Suppressor macrophage (primary cell): ENCODE measurements around the gene RPS17.

ENCODE experiments used
- DNase-seq, 4 experiments: peaks; one replicate each; pipeline ENCODE4 v3.0.0-alpha.2; 2020 to 2022
- total RNA-seq, 17 experiments: gene quantifications; one replicate each; lab custom pipeline; 2026; ENCODE audit warnings: mixed read lengths in 6 of 17, inconsistent platforms in 3 of 17; lab: John Stamatoyannopoulos, UW

RPS17 gene
- 1.5 to 7.6 (median 3.0) reads per million in 17 experiments for total RNA-seq

GRCh38 chr15:82540055-82540983 lies at the start of gene RPS17:
Gene RPS17 (minus strand): TSS chr15:82540457. CDS start chr15:82540428, 29 bp downstream.
- DNase-seq: peak; percentile 98 to 99 (median 98)

DNA sequence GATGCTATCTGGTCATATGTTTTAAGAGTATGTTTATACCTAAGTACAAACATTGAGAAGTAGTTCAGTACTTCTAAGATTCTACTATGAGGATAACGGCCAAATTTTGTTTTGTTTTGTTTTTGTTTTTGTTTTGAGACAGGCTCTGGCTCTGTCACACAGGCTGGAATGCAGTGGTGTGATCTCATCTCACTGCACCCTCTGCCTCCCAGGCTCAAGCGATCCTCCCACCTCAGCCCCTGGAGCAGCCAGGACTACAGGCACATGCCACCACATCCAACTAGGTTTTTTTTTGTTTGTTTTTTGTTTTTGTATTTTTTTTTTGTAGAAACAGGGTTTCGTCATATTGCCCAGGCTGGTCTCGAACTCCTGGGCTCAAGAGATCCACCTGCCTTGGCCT lies 47.5 kb upstream of the RPS17 start:
- no peak for DNase-seq

DNA sequence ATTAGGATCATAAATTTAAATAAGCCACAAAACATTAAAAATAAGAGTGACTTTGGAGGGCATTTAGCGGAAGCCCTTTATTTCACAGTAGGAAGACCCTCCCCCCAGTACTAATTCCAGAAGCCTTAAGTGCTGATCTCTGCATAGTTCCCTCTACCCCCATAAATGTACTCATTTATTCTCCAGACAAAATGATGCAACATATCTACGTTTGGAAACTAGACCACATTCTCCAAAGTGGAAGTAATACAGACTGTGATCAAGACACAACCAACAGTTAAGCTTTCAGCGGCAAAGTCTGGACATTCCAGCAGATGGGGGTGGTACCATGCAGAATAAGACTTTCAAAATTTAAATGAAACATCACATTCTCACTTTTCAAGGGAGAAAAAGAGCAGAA lies 44.8 kb upstream of the RPS17 start:
- peak in 3 of 4 experiments; percentile 19 to 45 (median 26) for DNase-seq

DNA sequence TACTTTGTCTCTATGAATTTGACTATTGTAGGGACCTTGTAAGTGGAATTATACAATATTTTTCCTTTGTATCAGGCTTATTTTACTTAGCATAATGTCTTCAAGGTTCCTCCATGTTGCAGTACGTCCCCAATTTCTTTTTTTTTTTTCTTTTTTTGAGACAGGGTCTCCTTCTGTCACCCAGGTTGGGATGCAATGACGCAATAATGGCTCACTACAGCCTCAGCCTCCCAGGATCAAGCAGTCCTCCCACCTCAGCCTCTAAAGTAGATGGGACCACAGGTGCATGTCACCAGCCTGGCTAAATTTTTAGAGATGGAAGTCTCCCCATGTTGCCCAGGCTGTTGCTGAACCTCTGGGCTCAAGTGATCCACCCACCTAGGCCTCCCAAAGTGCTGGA lies 40.5 kb upstream of the RPS17 start:
- DNase-seq: no peak

DNA sequence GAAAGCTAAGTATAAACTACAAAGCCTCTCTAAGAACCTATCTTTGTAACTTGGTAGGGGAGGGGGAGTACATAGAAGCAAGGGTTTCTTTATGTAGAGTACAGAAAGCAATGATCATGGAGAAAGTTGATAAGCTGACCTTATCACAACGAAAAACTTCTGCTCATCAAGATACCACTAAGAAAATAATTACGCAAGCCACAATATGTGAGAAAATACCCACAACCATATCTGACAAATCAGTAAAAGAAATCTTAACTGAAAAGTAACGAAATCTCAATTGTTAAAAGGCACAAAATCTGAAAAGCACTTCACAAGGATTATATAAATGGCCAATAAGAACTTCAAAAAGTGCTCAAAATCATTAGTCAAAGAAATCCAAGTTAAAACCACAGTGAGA lies 35.1 kb upstream of the RPS17 start:
- no peak for DNase-seq

GRCh38 chr15:82572986-82573385 lies 32.7 kb upstream of the RPS17 start:
- no peak for DNase-seq

DNA sequence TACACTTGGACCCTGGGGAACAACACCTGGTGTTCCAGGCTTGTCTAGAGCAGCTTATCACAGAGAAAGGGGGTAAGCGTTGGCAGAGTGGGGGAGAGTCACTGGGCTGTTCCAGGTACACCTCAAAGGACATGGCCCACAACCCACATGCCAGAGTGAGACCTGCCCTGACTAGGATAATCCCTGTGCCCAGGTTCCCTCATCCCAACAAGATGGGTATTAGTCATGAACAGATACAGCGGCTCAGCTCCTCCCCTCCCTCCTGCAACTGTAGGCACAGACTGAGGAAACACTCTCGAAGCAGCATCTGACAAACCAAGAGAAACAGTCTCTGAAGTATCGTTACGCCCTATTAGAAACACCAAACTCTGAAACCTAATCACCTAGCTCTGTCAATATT lies 32.1 kb upstream of the RPS17 start:
- no peak for DNase-seq

DNA sequence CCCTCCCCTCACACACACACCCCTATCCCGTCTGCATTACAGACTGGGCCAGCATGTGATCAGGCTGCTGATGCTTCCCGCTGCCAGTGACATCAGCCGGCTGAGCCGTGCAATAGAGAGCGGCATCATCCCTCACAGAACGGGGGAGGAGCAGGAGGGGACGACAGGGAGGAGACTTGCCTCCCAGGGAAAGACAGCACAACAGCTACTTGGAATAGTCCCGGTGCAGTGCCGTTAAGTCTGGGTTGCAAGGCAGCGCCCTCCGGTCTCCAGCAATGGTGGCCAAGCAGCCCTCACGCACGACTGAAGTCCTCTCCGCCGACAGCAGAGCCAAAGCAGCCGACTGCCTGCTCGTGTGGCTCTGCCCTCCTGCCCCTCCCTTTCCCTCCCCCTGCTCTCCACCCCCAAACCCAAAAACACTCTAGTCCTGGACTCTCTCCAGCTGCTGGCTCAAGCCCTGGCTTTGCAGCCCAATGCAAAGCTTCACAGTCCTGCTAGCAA lies 31.5 kb upstream of the RPS17 start:
- peak; percentile 59 to 73 (median 68) for DNase-seq

- DNase-seq: peak in 2 of 4 experiments; percentile 13 to 18
These were observed 30.7 kb upstream of the RPS17 start for GRCh38 chr15:82570721-82571508.

GRCh38 chr15:82569834-82570233 lies 29.6 kb upstream of the RPS17 start:
- DNase-seq: no peak

DNA sequence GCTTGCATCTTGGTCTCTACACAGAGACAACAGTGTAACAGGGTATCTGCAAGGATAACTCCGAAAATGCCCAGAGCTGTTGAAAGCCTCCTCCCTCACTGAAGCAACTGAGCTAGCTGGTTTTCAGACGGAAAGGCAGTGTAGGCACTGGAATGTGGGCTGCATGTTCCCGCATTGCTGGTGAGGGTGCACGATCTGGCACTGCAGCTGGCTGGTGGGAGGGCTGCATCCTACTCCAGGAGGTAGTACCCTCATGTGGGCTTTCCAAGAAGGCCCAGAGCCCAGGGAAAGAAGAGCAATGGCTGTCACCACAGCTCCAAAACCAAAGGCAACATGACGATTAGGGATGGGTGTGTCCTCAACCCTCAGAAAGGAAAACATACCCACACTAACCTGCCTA lies 28.7 kb upstream of the RPS17 start:
- DNase-seq: no peak

- no peak for DNase-seq
These were observed 27.4 kb upstream of the RPS17 start for GRCh38 chr15:82567661-82568060.

- DNase-seq: no peak
These were observed 26.4 kb upstream of the RPS17 start for GRCh38 chr15:82566690-82567089.

DNA sequence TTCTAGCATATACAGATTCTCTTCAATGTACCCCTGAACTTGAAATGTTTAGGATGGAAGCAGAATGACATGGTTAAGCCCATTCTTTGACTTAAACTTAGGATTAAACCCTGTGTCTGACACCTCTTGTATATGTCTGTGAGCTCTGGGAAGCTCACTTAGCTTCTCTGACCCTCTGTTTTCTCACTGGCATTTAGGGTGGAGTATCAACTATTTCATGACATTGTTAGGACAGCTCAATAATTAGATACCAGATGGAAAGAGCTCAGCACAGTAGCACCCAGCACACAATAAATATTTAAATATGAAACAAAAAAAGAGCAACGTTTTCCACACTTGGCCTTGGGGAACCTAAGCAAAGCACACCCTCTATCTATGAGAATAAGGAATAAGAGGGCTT lies 18.2 kb upstream of the RPS17 start:
- no peak for DNase-seq

DNA sequence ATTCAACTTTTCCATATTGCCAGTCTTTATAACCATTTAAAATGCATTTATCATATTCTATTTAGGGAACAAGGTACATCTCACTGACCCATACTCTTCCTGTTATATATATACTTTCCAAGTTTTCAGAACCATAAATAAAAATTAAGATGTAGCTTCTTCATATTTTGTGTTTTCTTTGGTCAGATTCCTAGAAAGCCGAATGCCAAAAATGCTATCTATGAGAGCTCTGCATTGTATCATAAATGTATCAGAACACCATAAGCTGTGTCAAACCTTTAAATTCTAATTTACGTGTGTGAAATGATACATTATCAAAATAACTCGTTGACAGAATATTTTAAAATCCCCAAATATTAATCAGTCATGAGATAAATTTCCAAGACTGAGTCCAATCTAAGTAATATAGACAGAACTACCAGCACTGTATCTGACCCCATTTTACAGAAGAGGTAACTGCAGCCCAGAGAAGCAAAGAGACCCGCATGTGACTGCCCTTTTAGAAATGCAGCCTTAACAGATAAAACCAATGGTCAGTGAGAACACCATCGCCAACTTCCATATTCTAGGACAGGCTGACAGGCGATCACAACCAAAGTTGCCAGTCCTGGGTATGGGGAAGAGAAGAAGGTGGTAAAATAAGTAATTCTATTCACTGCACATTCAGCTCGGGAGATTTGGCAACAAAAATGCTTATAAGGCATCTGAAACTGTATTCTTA lies 16.2 kb upstream of the RPS17 start:
- DNase-seq: no peak

DNA sequence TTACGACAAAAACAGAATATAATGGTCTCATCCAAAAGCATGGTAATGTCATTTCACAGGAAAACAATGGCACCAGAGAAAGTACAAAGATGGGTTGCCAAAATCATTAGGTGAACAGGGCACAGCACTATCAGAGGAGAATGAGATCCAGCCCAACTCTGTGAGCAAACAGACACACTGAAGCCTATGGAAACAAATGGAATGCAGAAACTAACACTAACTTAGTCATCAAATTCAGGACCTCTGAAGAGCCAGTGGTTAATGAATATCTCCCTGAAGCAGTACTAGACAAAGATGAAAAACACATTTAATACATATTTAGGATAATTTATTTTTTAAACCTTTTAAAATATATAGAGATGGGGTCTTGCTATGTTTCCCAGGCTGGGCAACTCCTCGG lies 14.6 kb upstream of the RPS17 start:
- DNase-seq: no peak

GRCh38 chr15:82554351-82554750 lies 14.1 kb upstream of the RPS17 start:
- no peak for DNase-seq

- no peak for DNase-seq
These were observed 13.6 kb upstream of the RPS17 start for GRCh38 chr15:82553846-82554245.

- DNase-seq: no peak
These were observed 12.6 kb upstream of the RPS17 start for GRCh38 chr15:82552861-82553260.

- peak; percentile 49 to 72 (median 64) for DNase-seq
These were observed 11.5 kb upstream of the RPS17 start for GRCh38 chr15:82551646-82552247.

DNA sequence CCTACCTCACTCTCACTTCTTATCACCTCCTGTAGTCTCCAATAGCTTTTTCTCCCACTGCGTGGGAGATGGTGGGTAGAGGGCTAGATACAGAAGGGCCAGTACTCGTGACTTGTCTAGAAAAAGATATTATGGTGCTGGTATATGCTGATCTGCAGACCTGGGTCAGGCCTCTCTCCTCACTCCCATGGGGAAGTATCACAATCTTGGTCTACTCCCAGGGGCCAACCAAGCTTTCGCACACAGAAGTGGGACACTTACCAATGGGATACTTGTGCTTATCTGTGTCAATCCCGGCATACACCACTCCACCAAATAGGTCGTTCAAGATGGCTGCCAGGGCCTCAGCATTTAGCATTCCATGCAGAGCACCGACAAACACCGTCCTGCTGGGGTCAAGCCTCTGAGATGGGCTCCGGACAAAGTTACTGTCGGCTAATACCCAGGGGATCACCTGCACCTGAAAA lies 9.0 kb upstream of the RPS17 start:
- DNase-seq: no peak

DNA sequence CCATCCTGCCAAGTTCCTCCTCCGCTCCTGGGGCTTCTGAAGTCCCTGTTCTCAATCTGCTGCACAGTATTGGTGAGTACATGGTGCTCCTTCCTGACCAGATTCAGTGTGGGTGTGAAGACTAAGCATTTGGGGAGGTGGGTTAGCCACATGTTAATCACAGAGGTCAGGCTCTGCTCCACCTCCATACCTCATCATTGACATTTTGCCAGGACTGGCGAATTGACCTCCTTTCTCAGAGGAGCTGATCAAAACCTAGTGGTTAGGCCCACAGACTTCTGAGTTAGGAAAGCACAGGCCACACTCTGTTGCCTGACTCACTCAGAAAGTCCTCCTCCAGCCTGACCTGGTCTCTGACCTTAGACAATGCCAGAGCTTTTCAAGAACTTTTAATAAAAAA lies 8.4 kb upstream of the RPS17 start:
- peak; percentile 45 to 69 (median 54) for DNase-seq
